Endothelial cell of umbilical vein (primary cell): Measurements from ENCODE around the gene STARD4. TPM values are rescaled to one million over a fixed set of nuclear protein-coding genes. Genes with fewer than 3 reads are reported as not detected.

Experiments used
- BruUV-seq: library from RNA; stranded (reverse); fragments of 400-500 nt; replicated peaks from 2 replicates; lab custom pipeline; 2021; lab: Mats Ljungman, UMichigan
- CTCF ChIA-PET: fragments of 300-600, 350-600 bp; sonication (Branson Sonifier 250); formaldehyde crosslinking; loops from one replicate; lab custom pipeline; 2021; ENCODE audit warnings: antibody characterized with exemption, inconsistent platforms; lab: Charles Lee
- POLR2A ChIA-PET: fragments of 300-600, 350-600 bp; sonication (Branson Sonifier 250); formaldehyde crosslinking; loops from one replicate; lab custom pipeline; 2021; ENCODE audit warnings: antibody characterized with exemption, inconsistent platforms; lab: Charles Lee
- DNase-seq: peaks from one replicate; pipeline ENCODE4 v3.0.0-alpha.2; 2011; ENCODE audit warnings: low read depth, low spot score
- FAIRE-seq: peaks from 2 replicates; lab custom pipeline; 2011; peaks lifted over from hg19 to GRCh38; lab: Jason Lieb, UNC
- H2AFZ ChIP-seq: 2 replicates; pipeline ENCODE4 v1.6.0; 2012; ENCODE audit warnings: low read depth, low read length, control low read depth, inconsistent platforms
- H3K27ac ChIP-seq: 2 replicates; pipeline ENCODE4 v1.5.1; 2011; ENCODE audit warnings: low read depth, mild to moderate bottlenecking, control low read depth, low read length, moderate library complexity; ENCODE audit not compliant: insufficient read depth
- H3K27me3 ChIP-seq, 2 experiments: 2 replicates each; pipeline versions ENCODE4 v1.6.0 to v1.6.1; 2011; ENCODE audit warnings: low read length in 2 of 2, mixed read lengths in 1 of 2; ENCODE audit not compliant: control insufficient read depth in 2 of 2, insufficient read depth in 2 of 2
- H3K36me3 ChIP-seq, 2 experiments: 2 replicates in 1 of 2; 3 replicates in 1 of 2; pipeline ENCODE4 v1.5.1; 2011; ENCODE audit warnings: low read length in 2 of 2, mild to moderate bottlenecking in 1 of 2, moderate library complexity in 1 of 2; ENCODE audit not compliant: control insufficient read depth in 2 of 2, insufficient read depth in 2 of 2; ENCODE audit errors: extremely low read depth in 1 of 2
- H3K4me1 ChIP-seq: 3 replicates; pipeline ENCODE4 v1.5.1; 2011; ENCODE audit warnings: mild to moderate bottlenecking, low read length; ENCODE audit not compliant: control insufficient read depth, insufficient read depth; ENCODE audit errors: extremely low read depth
- H3K4me2 ChIP-seq: 2 replicates; pipeline ENCODE4 v1.6.1; 2011; ENCODE audit warnings: low read length, control low read depth, mixed read lengths; ENCODE audit not compliant: insufficient read depth
- H3K4me3 ChIP-seq, 3 experiments: fragments of 200-600 bp in 1 of 3; sonication (generic), shearing (Covaris generic) in 1 of 3; replicated peaks in 1 of 3; 2 replicates each; pipeline ENCODE4 v1.5.1; 2011 to 2016; ENCODE audit warnings: control low read depth in 3 of 3, low read length in 3 of 3, mild to moderate bottlenecking in 2 of 3, inconsistent platforms in 1 of 3, low read depth in 1 of 3, moderate library complexity in 1 of 3; ENCODE audit not compliant: insufficient read depth in 1 of 3
- H3K79me2 ChIP-seq: 2 replicates; pipeline ENCODE4 v1.6.0; 2012; ENCODE audit warnings: low read length, inconsistent platforms; ENCODE audit not compliant: control insufficient read depth, insufficient read depth
- H3K9ac ChIP-seq: replicated peaks from 2 replicates; pipeline ENCODE3; 2011; ENCODE audit warnings: low read length, control low read depth; ENCODE audit not compliant: insufficient read depth; ENCODE audit errors: extremely low read depth
- H3K9me1 ChIP-seq: replicated peaks from 3 replicates; pipeline ENCODE4 v1.6.0; 2011; ENCODE audit warnings: mild to moderate bottlenecking, low read length; ENCODE audit not compliant: control insufficient read depth, insufficient read depth; ENCODE audit errors: extremely low read depth
- H3K9me3 ChIP-seq: replicated peaks from 2 replicates; pipeline ENCODE4 v1.5.1; 2012; ENCODE audit warnings: low read length, inconsistent platforms; ENCODE audit not compliant: control insufficient read depth, insufficient read depth
- H4K20me1 ChIP-seq: replicated peaks from 2 replicates; pipeline ENCODE3; 2011; ENCODE audit warnings: mild to moderate bottlenecking, low read length; ENCODE audit not compliant: control insufficient read depth, insufficient read depth; ENCODE audit errors: extremely low read depth
- CTCF ChIP-seq, 2 donors: IDR thresholded peaks; 1 replicate in 1 of 2; 2 replicates in 1 of 2; pipeline ENCODE4 v1.5.1; 2011; ENCODE audit warnings: low read length in 2 of 2, mild to moderate bottlenecking in 2 of 2, moderate library complexity in 2 of 2, control low read depth in 1 of 2, inconsistent platforms in 1 of 2, low read depth in 1 of 2; ENCODE audit not compliant: insufficient read depth in 1 of 2; ENCODE audit errors: extremely low read depth in 1 of 2
- EZH2 ChIP-seq: IDR thresholded peaks from 2 replicates; pipeline ENCODE4 v1.6.1; 2012; ENCODE audit warnings: borderline replicate concordance, low read depth, mild to moderate bottlenecking, moderate library complexity, low read length, inconsistent platforms; ENCODE audit not compliant: severe bottlenecking
- GATA2 ChIP-seq: IDR thresholded peaks from 2 replicates; pipeline ENCODE4 v1.7.0; 2011; ENCODE audit warnings: low read depth, mild to moderate bottlenecking, moderate library complexity, mixed read lengths, low read length; ENCODE audit not compliant: insufficient read length, insufficient read depth
- JUN ChIP-seq: IDR thresholded peaks from 2 replicates; pipeline ENCODE4 v1.6.1; 2011; ENCODE audit warnings: borderline replicate concordance, low read depth; ENCODE audit not compliant: insufficient read length, insufficient read depth
- MAX ChIP-seq: IDR thresholded peaks from 2 replicates; pipeline ENCODE4 v1.6.1; 2011; ENCODE audit not compliant: insufficient read depth, insufficient read length
- MYC ChIP-seq: IDR thresholded peaks from one replicate; pipeline ENCODE4 v1.6.1; 2011; ENCODE audit warnings: mild to moderate bottlenecking, low read depth, low read length
- POLR2A ChIP-seq: IDR thresholded peaks from 2 replicates; pipeline ENCODE4 v1.6.1; 2012; ENCODE audit warnings: low read depth, mild to moderate bottlenecking, control low read depth, low read length
- POLR2AphosphoS5 ChIP-seq: IDR thresholded peaks from 2 replicates; pipeline ENCODE4 v1.6.1; 2012; ENCODE audit warnings: low read depth, mild to moderate bottlenecking, control low read depth, low read length, moderate library complexity; ENCODE audit not compliant: insufficient read depth
- dilution Hi-C: fragments of 300-500 bp; cut with MboI; formaldehyde crosslinking; loops from one replicate; pipeline ENCODE4 v1.15.0; 2019; ENCODE audit warnings: low sequenced_read_pairs; ENCODE audit not compliant: extremely low pct_ligation_motif_present
- intact Hi-C: fragments of 100-400 bp; cut with micrococcal nuclease; formaldehyde crosslinking; loops from one replicate; pipeline ENCODE4 v1.10.0; 2022
- polyA plus RNA-seq, 4 experiments: library from polyadenylated mRNA; depleted of rRNA in 3 of 4; stranded (reverse) in 3 of 4; unstranded in 1 of 4; fragments of >200 nt; gene quantifications; 2 replicates each; pipeline versions ENCODE4 v1.2.1 to v1.2.3, GENCODE V29; 2011 to 2012; ENCODE audit warnings: missing spikeins in 1 of 4
- total RNA-seq: library from RNA; stranded (reverse); gene quantifications from 2 replicates; pipeline ENCODE4 v1.2.3, GENCODE V29; 2021

STARD4 gene
- total and polyA plus RNA-seq, 2 donors (not counting 3 experiments of a cell fraction or from before 2014, with no cell fraction given) = 33.6 to 77.1 TPM

- Histone ChIP-seq H3K4me1 (peaks cover 59% of the 10 kb centered on the region), H3K27me3 (no peaks in the 10 kb centered on the region), H3K36me3 (no peaks in the 10 kb centered on the region), H3K27ac (no peak overlapping the region), H3K9me1 (no peaks in the 10 kb centered on the region), H3K9ac (no peak overlapping the region), H4K20me1 (no peaks in the 10 kb centered on the region), H2AFZ (no peak overlapping the region), H3K79me2 (no peaks in the 10 kb centered on the region), H3K4me2 (no peak overlapping the region), H3K9me3 (no peaks in the 10 kb centered on the region), H3K4me3 (no peak overlapping the region)
- intact Hi-C loops = loop anchor here (10.0 kb wide), 1 partner anchor 855 kb away; the partner anchor contains the start of gene EPB41L4A
- DNase-seq (no peak), FAIRE-seq (no peak)
- dilution Hi-C loops = no loop called here
- no peak for TF ChIP-seq JUN
- no peak for TF ChIP-seq GATA2
- TF ChIP-seq POLR2AphosphoS5 = no peak
- ChIA-PET POLR2A (no interaction called here), CTCF (no interaction called here)
- BruUV-seq = no TSS peak
These were observed 47.3 kb upstream of the STARD4 start for GRCh38 chr5:111559680-111560079.

- no peaks in the 10 kb centered on the region for H3K27me3 ChIP-seq
- no peak overlapping the region for H2AFZ ChIP-seq
- POLR2A ChIA-PET = no interaction called here
- FAIRE-seq (no peak), DNase-seq (no peak)
- H3K4me1 ChIP-seq = peaks cover 48% of the 10 kb centered on the region
- H3K9me3 ChIP-seq = no peaks in the 10 kb centered on the region
- H3K36me3 ChIP-seq = no peaks in the 10 kb centered on the region
- H3K79me2 ChIP-seq = no peaks in the 10 kb centered on the region
- no peak overlapping the region for H3K4me2 ChIP-seq
- no peaks in the 10 kb centered on the region for H3K9me1 ChIP-seq
- intact Hi-C loops = loop anchor here (10.0 kb wide), 1 partner anchor 857 kb away; the partner anchor contains the start of gene EPB41L4A
- no peak overlapping the region for H3K27ac ChIP-seq
- no peaks in the 10 kb centered on the region for H4K20me1 ChIP-seq
- no TSS peak for BruUV-seq
- H3K9ac ChIP-seq = no peak overlapping the region
- CTCF ChIA-PET = no interaction called here
- H3K4me3 ChIP-seq = no peak overlapping the region
- TF ChIP-seq MYC = no peak
- TF ChIP-seq EZH2 = no peak
- no peak for TF ChIP-seq POLR2AphosphoS5
- TF ChIP-seq MAX = no peak
- TF ChIP-seq POLR2A = no peak
- no peak for TF ChIP-seq GATA2
- no peak for TF ChIP-seq CTCF (IDR thresholded peaks at IDR 0.05; ENCODE audit: extremely low read depth in 1 of 2, insufficient read depth in 1 of 2, low read depth in 1 of 2, low read length in 2 of 2)
- dilution Hi-C loops = no loop called here
These were observed 45.4 kb upstream of the STARD4 start for GRCh38 chr5:111557686-111558085.
